HG02852 (cell line): ENCODE measurements around the gene MMEL1.
A peak's percentile ranks its signal among the peaks of the same experiment; 100 is the strongest.

Experiments used
- ATAC-seq: cut with Tn5 transposase; IDR thresholded peaks from one replicate; pipeline ENCODE4 v1.9.1; 2021; ENCODE audit warnings: mild to moderate bottlenecking, moderate library complexity; ENCODE audit not compliant: unreplicated experiment

MMEL1 gene

DNA sequence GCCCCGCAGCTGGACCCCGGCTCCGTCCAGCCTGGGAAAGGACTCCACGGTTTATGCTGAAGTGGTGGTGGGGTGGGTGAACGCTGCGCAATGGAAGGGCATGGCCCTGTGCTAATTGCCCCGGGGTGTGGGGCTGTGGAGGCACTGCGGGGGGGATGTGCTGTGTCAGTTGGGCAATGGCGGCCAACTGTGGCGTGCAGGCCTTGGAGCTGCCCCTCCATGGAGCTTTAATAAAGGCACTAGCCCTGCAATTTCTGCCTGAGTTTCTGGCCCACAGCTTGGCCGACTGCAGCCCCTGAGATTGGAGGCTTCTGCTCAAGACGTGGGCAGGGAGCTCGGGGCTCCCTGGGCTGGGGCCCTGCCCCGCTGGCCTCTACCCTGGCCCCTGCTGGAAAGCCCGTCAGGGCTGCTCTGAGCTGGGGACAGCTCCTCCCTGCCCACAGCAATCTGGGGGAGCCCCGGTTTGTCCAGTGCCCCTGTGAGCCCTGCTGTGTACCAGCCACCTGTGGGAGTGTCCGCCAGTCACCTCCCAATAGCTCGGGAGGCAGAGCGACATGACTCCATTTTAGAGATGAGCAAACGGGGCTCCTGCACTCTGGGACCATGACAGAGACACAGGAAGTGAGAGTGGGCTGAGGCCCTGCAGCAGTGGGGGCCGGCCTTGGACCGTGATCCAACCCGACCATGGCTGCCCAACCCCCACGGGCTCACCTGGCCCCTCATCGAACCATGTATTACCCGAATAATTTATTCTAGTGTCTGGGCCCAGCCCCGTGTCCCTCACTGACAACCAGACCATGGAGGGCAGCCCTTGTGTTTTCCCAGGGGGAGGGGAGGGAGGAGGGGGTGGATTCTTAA, 85.4 kb downstream of the MMEL1 start:
- no peak for ATAC-seq

DNA sequence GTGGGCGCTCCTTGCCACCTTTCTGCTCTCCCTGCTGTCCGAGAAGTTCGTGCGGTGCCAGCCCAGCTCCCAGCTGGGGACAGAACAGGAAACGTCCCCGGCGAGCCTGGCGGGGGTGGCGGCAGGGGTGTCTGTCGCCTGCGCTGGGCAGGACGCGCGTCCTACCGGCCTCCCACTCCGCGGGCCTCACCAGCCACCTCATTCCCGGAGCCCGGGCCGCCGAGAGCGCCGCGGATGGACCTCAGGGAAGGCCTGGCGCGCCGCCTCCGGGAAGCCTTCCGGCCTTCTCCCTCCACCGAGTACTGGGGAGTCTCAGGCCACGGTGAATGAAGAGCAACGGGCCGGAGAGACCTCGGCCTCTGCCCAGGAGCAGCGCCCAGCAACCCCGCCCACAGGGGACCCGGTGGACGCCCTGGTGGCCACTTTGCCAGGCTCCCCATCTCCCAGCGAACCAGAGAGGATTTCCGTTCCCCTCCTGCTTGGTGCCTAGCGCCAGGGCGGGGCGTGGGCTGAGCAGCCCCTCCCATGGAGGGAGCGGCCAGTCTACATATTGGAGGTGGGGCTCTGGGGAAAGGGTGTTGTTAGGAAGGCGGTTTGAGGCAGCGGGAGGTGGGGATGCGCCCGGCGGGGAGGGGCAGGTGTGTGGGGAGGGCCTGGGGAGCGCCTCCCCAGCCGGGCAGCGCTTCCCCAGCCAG, 86.2 kb downstream of the MMEL1 start:
- peak; percentile 27 for ATAC-seq

DNA sequence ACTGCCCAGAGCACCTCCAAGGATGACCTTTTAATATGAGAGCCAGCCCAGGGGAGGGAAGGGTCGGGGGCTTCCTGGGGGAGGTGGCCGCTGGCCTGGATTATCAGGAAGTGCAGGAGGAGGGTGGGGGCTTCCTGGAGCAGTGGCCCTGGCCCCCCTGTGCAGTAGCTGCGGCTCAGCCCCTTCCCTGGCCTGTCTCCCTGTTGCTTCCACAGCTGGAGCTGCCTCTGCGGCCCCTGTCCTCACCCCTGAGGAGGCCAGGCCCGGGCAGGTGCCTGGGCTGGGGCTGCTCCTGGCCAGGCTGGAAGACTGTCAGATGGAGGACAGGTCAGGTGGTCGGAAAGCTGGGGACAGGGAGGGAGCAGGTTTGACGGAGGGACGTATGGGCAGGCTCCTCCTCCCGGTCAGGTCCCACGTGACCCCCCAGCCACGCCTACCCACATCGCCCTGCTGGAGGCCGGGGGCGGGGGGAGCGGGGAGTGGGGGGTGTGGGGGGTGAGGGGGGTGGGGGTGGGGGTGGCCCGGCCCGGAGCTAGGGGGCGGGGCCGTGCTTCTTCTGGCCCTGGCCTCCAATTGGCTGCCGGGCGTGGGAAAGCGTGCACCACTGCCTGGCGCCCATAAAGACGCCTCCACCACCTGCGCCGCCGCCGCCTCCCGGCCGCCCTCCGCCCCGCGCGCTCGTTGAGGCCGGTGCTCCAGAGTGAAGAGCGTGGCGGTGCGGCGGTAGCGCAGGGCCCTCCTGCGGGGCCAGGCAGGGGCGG, 86.9 kb downstream of the MMEL1 start:
- ATAC-seq, result peak; percentile 33

DNA sequence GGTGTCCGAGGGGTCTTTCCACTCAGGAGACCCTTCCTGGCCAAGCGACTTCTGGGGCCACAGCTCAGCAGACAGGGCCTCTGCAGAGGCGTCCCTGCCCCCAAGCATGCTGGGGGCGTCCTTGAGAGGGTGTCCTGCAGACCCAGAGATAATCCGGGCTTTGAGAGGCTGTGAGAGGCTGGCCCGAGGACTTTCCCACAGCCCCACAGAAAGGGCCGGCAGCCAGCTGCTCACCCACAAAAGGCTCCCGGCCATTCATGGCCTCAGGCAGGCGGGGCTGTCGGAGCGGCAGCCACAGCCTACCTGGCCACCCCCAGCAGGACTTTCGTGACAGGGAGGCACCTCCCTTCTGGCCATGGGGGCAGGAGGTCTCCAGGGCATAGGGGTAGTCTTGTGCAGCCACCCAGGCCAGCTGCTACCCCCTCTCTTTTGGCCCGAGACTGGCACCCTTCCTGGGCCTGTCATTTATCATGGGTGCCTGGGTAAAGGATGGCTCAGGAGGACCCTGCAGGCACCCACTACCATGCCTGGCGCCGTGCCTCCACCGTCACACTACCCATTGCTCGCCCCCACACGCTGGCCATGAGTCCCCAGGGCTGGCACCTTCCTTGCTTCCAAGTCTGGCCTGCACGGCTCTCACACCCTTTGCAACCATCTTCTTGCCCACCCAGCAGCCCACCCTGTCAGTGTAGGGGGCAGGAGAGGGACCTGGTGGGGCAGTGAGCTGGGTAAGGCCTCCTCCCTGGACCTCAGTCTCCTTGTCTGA, 87.8 kb downstream of the MMEL1 start:
- no peak for ATAC-seq

DNA sequence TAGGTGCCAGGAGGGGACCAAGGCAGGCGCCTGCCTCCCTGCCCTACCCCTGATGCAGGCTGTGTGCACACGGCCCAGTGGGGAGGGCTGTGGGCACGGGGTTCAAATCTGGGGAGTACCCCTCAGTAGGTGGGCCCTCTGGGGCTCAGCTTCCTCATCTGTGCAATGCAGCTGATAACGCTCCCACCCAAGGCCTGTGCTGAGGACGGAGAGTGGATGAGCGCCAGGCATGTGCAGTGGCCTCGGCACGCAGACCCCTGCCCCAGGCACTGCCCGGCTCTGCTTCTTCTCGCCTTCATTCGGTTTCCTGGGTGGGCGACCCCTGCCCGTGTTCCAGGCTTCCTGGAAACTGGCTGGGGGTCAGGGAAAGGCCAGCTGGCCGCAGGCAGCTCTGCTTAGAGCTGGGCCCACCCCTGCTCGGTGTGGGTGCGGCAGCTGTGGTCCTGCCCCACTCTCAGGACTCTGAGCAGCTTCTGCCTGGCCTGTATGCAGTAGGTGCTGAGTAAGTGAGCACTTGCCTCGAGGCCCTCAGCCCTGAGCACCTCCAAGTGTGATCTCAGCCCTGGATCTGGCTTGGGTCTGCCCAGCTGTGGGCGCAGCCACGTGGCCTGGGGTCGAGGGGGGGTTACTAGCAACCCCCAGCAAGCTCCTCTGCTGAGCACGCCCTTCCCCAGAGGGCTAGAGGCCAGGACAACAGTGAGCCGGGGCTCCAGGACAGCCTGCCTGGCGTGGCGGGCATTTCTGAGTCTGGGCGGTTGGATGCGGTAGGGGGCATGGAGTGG, 88.5 kb downstream of the MMEL1 start:
- no peak for ATAC-seq

DNA sequence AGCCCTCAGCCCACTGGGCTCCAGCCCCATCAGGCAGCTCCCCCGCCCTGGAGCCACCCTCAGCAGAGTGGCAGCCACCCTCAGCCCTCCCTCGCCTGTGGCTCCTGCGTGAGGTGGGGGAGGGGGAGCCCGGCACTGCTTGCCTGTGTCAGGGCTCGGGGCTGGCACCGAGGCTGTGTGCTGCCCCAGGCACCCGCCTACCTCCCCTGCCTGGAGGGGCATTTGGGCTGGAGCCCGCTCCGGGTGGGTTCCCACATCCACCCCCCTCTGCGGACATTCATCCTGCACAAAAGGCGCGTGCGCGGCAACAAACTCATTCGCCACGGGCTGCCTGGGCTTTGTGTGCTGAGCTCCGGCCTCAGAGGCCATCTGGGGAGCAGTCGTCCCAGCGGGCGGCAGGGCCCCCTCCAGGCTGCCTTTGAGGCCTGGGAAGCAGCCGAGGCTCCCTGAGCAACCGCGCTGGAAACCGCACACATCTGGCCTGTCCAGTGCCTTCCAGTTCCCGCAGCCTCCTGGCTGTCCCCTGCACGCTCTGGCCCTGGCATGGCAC, 89.2 kb downstream of the MMEL1 start:
- no peak for ATAC-seq

DNA sequence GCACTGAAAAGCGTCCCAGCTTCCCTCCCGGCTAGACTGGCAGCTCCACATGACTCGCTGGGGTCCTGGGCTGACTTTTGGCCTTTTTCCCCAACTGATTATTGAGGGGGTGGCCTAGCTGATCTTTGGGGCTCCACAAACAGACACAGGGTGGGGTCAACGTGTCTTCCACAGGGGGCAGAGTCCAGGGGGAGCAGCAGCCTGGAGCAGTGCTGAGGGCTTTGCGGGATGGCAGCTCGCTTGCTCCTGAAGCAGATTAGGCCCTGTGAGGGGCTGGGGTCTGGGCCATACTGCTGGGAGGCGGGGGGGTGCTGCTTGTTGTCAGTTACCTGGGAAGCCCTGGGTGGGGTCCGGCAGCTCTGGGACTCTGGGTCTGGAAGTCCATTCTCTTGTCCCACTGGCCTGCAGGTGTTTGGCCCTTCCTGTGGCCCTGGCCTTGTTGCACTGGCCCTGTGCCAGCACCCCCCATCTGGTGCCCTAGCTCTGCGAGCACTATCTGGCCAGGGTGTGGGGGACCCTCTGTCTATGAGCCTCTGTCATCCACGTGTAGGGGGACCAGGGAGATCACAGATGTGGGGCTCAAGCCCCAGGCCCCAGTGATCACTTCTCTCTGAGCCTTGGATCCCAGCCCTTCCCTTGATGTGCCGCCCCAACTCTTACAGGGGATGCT, 90.4 kb downstream of the MMEL1 start:
- no peak for ATAC-seq

DNA sequence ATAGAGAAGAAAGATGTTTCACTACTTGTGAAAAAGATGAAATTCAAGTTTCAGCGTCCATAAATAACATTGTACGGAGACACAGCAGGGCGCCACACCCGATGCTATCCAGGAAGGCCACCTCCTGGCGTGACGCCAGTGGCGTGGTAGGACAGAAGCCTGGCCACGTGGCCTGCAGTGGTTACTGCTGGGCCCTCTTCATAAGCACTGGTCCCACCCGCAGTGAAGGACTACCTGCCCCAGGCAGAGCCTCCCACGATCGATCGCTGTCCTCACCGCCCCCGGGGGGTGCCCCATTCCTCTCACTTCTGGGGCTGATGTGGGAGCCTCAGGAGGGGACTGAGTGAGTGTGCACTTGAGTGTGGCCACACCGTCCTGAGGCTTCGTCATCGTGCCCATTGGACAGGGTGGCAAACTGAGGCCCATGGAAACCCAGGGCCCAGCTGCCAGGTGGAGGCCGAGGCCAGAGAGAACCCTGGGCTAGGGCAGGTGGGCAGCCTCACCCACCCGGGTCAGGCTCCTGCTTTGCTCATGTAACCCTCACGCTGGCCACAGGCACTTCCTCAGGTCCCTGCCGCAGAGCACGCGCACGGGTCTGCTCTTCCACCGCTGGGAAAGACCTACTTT, 91.1 kb downstream of the MMEL1 start:
- ATAC-seq, result no peak

DNA sequence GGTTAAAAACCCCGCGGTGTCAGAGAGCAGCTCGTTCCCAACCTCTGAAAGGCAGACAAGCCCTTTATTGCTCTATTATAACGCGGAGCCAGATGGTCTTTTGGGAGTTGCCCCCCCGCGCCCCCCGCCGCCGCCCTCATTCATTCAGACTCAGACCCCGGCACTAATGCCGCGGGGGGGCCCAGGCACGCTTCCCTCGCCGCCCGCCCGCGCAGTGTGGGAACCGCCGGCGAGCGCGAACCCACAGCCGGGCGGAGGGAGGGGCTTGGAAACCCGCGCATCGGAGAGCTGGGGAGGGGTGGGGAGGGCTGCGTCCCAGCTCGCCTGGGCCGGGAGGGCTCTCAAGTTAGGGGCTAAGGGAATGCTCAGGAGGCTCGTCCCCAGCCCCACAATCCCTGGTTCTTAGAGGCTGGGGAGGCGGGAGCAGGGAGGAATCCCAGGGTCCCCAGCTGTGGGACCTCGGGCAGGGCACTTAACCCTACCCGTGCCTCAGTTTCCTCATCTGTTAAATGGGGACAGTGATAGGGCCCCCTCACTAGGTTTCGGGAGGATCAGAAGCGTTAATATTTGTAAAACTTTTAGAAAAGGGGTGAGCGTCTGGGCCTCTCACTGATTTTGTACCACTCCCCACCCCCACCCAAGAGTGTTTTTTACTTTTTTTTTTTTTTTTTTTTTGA, 91.9 kb downstream of the MMEL1 start:
- no peak for ATAC-seq
